Measurements from ENCODE around the gene SMTNL2. TPM values are rescaled to one million over a fixed set of nuclear protein-coding genes. Genes with fewer than 3 reads are reported as not detected.

Gene SMTNL2
- total RNA-seq, result not detected in 2 replicates

GRCh38 chr17:4584101-4584916 is at the start of gene SMTNL2:
SMTNL2 (plus strand) TSS chr17:4584529; CDS start chr17:4584606, 77 bp downstream.
- no peaks in the 10 kb centered on the region for H3K4me1 ChIP-seq (ENCODE audit: insufficient read depth, low read length)
- no peaks in the 10 kb centered on the region for H4K20me1 ChIP-seq (ENCODE audit: insufficient read depth, low read length)
- H3K9me3 ChIP-seq (ENCODE audit: low read depth, low read length), result no peaks in the 10 kb centered on the region
- H3K4me3 ChIP-seq (ENCODE audit: insufficient read depth, low read length), result no peak within 1 kb of the TSS
- peak; percentile 87 for DNase-seq (ENCODE audit: insufficient read length, low spot score, missing footprints)
- no peaks in the 10 kb centered on the region for H3K36me3 ChIP-seq (ENCODE audit: insufficient read depth, low read length)
- H3K27ac ChIP-seq (ENCODE audit: low read depth, low read length), result no peak within 1 kb of the TSS
- no peaks in the 10 kb centered on the region for H3K79me2 ChIP-seq (ENCODE audit: insufficient read depth, low read length)
- H2AFZ ChIP-seq (ENCODE audit: low read length), result no peak within 1 kb of the TSS
- H3K27me3 ChIP-seq (ENCODE audit: insufficient read depth, low read length), result peaks cover 43% of the 10 kb centered on the region
- TF ChIP-seq CTCF (IDR thresholded peaks at IDR 0.05; ENCODE audit: extremely low read depth, low read depth, low read length), result no peak
- H3K4me2 ChIP-seq (ENCODE audit: insufficient read depth, low read length), result no peak within 1 kb of the TSS

- Histone ChIP-seq H3K27me3 (ENCODE audit: insufficient read depth, low read length) (no peaks in the 10 kb centered on the region), H3K36me3 (ENCODE audit: insufficient read depth, low read length) (peaks cover 10% of the 10 kb centered on the region), H4K20me1 (ENCODE audit: insufficient read depth, low read length) (peaks cover 4% of the 10 kb centered on the region), H3K4me1 (ENCODE audit: insufficient read depth, low read length) (no peaks in the 10 kb centered on the region), H3K9me3 (ENCODE audit: low read depth, low read length) (no peaks in the 10 kb centered on the region), H3K27ac (ENCODE audit: low read depth, low read length) (no peak overlapping the region), H2AFZ (ENCODE audit: low read length) (no peak overlapping the region), H3K4me2 (ENCODE audit: insufficient read depth, low read length) (no peak overlapping the region), H3K4me3 (ENCODE audit: insufficient read depth, low read length) (no peak overlapping the region), H3K79me2 (ENCODE audit: insufficient read depth, low read length) (no peaks in the 10 kb centered on the region)
- TF ChIP-seq CTCF (IDR thresholded peaks at IDR 0.05; ENCODE audit: extremely low read depth, low read depth, low read length), result no peak
- peak; percentile 88 for DNase-seq (ENCODE audit: insufficient read length, low spot score, missing footprints)
Observed at GRCh38 chr17:4534928-4535666, 49.2 kb upstream of the SMTNL2 start.

- Histone ChIP-seq H3K4me1 (ENCODE audit: insufficient read depth, low read length) (no peaks in the 10 kb centered on the region), H3K9me3 (ENCODE audit: low read depth, low read length) (no peaks in the 10 kb centered on the region)
Observed at GRCh38 chr17:4535667-4536258, 48.6 kb upstream of the SMTNL2 start.

More at GRCh38 chr17:4535667-4536258, 48.6 kb upstream of the SMTNL2 start:
- Histone ChIP-seq H3K27ac (ENCODE audit: low read depth, low read length) (no peak overlapping the region), H2AFZ (ENCODE audit: low read length) (no peak overlapping the region), H3K27me3 (ENCODE audit: insufficient read depth, low read length) (no peaks in the 10 kb centered on the region), H3K36me3 (ENCODE audit: insufficient read depth, low read length) (peaks cover 14% of the 10 kb centered on the region), H3K4me3 (ENCODE audit: insufficient read depth, low read length) (no peak overlapping the region), H4K20me1 (ENCODE audit: insufficient read depth, low read length) (peaks cover 4% of the 10 kb centered on the region), H3K4me2 (ENCODE audit: insufficient read depth, low read length) (no peak overlapping the region), H3K79me2 (ENCODE audit: insufficient read depth, low read length) (no peaks in the 10 kb centered on the region)
- no peak for DNase-seq (ENCODE audit: insufficient read length, low spot score, missing footprints)
- TF ChIP-seq CTCF (IDR thresholded peaks at IDR 0.05; ENCODE audit: extremely low read depth, low read depth, low read length), result no peak

Data from osteoblast (primary cell).